ENCODE results near the gene TACR2. TPM values are rescaled to one million over a fixed set of nuclear protein-coding genes. Genes with fewer than 3 reads are reported as not detected.

The TACR2 gene
- total and polyA plus RNA-seq, 2 of the 13 experiments (the other 11 are each of a cell fraction or from before 2014, with no cell fraction given), result 0.04 TPM; not detected in 1

DNA sequence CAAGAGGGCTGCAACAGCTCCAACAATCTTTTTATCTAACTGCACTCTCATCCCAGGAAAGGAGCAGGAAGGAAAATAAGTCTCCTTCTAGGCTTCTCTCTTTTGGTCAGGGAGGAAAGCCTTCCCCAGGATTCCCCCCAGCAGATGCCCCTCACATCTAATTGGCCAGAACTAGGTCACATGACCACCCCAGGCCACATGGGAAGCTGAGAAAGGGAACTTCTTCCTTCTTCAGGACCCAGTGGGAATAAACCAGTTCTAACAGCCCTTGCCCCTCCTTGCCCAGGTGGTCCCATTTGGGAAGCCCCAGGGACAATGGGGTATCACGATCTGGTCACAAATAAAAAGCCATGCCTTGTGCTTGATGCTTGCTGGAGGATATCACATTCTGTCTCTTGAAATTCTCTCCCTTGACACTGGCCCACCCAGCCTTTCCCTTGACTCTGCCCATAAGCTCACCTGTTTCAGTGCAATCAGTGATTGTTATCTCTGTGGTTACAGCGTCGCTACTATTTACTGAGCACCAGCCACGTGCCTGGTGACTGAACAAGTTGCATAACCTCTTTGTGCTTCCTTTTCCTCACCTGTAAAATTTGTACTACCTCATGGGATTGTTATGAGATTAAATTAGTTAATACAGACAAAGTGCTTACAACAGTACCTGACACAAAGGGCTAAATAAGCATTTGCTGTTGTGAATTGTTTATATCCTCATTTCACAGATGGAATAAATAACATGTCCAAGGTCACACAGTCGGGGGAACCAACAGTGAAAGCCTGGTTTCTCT, 9.0 kb upstream of the TACR2 start (continued):
- no peak for TF ChIP-seq NFKB2 (CRISPR knock-in tag; IDR thresholded peaks at IDR 0.05; ENCODE audit: borderline replicate concordance)
- TF ChIP-seq, protein P1, sequence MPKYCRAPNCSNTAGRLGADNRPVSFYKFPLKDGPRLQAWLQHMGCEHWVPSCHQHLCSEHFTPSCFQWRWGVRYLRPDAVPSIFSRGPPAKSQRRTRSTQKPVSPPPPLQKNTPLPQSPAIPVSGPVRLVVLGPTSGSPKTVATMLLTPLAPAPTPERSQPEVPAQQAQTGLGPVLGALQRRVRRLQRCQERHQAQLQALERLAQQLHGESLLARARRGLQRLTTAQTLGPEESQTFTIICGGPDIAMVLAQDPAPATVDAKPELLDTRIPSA (CRISPR knock-in tag; IDR thresholded peaks at IDR 0.05; ENCODE audit: borderline replicate concordance), result no peak
- TF ChIP-seq, protein P2, sequence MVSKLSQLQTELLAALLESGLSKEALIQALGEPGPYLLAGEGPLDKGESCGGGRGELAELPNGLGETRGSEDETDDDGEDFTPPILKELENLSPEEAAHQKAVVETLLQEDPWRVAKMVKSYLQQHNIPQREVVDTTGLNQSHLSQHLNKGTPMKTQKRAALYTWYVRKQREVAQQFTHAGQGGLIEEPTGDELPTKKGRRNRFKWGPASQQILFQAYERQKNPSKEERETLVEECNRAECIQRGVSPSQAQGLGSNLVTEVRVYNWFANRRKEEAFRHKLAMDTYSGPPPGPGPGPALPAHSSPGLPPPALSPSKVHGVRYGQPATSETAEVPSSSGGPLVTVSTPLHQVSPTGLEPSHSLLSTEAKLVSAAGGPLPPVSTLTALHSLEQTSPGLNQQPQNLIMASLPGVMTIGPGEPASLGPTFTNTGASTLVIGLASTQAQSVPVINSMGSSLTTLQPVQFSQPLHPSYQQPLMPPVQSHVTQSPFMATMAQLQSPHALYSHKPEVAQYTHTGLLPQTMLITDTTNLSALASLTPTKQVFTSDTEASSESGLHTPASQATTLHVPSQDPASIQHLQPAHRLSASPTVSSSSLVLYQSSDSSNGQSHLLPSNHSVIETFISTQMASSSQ (IDR thresholded peaks at IDR 0.05; ENCODE audit: low read depth), result 0 out of 2 replicates have a peak, but pooled peaks have one; percentile 41
- TF ChIP-seq, protein P2 (CRISPR knock-in tag; IDR thresholded peaks at IDR 0.05; ENCODE audit: borderline replicate concordance), result no peak; the same call in 1 of the 2 replicates
- no peak for TF ChIP-seq MTF2 (CRISPR knock-in tag; IDR thresholded peaks at IDR 0.05; ENCODE audit: borderline replicate concordance)
- no peak for TF ChIP-seq ZNF10 (CRISPR knock-in tag; IDR thresholded peaks at IDR 0.05; ENCODE audit: borderline replicate concordance, low read depth)
- TF ChIP-seq, protein P3, sequence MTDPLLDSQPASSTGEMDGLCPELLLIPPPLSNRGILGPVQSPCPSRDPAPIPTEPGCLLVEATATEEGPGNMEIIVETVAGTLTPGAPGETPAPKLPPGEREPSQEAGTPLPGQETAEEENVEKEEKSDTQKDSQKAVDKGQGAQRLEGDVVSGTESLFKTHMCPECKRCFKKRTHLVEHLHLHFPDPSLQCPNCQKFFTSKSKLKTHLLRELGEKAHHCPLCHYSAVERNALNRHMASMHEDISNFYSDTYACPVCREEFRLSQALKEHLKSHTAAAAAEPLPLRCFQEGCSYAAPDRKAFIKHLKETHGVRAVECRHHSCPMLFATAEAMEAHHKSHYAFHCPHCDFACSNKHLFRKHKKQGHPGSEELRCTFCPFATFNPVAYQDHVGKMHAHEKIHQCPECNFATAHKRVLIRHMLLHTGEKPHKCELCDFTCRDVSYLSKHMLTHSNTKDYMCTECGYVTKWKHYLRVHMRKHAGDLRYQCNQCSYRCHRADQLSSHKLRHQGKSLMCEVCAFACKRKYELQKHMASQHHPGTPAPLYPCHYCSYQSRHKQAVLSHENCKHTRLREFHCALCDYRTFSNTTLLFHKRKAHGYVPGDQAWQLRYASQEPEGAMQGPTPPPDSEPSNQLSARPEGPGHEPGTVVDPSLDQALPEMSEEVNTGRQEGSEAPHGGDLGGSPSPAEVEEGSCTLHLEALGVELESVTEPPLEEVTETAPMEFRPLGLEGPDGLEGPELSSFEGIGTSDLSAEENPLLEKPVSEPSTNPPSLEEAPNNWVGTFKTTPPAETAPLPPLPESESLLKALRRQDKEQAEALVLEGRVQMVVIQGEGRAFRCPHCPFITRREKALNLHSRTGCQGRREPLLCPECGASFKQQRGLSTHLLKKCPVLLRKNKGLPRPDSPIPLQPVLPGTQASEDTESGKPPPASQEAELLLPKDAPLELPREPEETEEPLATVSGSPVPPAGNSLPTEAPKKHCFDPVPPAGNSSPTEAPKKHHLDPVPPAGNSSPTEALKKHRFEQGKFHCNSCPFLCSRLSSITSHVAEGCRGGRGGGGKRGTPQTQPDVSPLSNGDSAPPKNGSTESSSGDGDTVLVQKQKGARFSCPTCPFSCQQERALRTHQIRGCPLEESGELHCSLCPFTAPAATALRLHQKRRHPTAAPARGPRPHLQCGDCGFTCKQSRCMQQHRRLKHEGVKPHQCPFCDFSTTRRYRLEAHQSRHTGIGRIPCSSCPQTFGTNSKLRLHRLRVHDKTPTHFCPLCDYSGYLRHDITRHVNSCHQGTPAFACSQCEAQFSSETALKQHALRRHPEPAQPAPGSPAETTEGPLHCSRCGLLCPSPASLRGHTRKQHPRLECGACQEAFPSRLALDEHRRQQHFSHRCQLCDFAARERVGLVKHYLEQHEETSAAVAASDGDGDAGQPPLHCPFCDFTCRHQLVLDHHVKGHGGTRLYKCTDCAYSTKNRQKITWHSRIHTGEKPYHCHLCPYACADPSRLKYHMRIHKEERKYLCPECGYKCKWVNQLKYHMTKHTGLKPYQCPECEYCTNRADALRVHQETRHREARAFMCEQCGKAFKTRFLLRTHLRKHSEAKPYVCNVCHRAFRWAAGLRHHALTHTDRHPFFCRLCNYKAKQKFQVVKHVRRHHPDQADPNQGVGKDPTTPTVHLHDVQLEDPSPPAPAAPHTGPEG (CRISPR knock-in tag; IDR thresholded peaks at IDR 0.05), result no peak
- TF ChIP-seq, protein P4, sequence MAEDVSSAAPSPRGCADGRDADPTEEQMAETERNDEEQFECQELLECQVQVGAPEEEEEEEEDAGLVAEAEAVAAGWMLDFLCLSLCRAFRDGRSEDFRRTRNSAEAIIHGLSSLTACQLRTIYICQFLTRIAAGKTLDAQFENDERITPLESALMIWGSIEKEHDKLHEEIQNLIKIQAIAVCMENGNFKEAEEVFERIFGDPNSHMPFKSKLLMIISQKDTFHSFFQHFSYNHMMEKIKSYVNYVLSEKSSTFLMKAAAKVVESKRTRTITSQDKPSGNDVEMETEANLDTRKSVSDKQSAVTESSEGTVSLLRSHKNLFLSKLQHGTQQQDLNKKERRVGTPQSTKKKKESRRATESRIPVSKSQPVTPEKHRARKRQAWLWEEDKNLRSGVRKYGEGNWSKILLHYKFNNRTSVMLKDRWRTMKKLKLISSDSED (CRISPR knock-in tag; IDR thresholded peaks at IDR 0.05), result no peak

Data from HepG2 (cell line).